A549 (cell line): Measurements from ENCODE around the gene SERPINE1. TPM values are rescaled to one million over a fixed set of nuclear protein-coding genes. Genes with fewer than 3 reads are reported as not detected.

Experiments used
- ATAC-seq, 2 experiments: fragments of 200-7000 bp in 1 of 2; fragments of >200 bp in 1 of 2; cut with Nextera tagmentation in 1 of 2; cut with Tn5 transposase in 1 of 2; 3 replicates each; pipeline versions ENCODE4 v1.8.0 to v1.9.1; 2018 to 2020; ENCODE audit warnings: mild to moderate bottlenecking in 1 of 2, moderate library complexity in 1 of 2
- CTCF ChIA-PET: fragments of 300-600 bp; sonication (Branson Sonifier 250); formaldehyde crosslinking; extraction: SDS; loops from one replicate; lab custom pipeline; 2021; ENCODE audit warnings: antibody characterized with exemption, inconsistent platforms; lab: Yijun Ruan, JAX
- POLR2A ChIA-PET: fragments of 350-600 bp; formaldehyde crosslinking; extraction: SDS; loops from one replicate; lab custom pipeline; 2021; ENCODE audit warnings: antibody characterized with exemption, inconsistent platforms; lab: Yijun Ruan, JAX
- DNase-seq, 2 experiments: peaks; one replicate each; pipeline versions ENCODE4 v3.0.0 to v3.0.0-alpha.2; 2011 to 2016; ENCODE audit warnings: low read depth in 1 of 2, low spot score in 1 of 2
- FAIRE-seq: peaks from 2 replicates; lab custom pipeline; 2011; peaks lifted over from hg19 to GRCh38; lab: Jason Lieb, UNC
- H3K27ac ChIP-seq, 2 experiments: fragments of >200 bp; sonication (Bioruptor Twin); formaldehyde crosslinking; 3 replicates each; pipeline ENCODE4 v1.5.1; 2016 to 2017
- H3K4me1 ChIP-seq: fragments of >200 bp; sonication (Bioruptor Twin); formaldehyde crosslinking; 3 replicates; pipeline ENCODE4 v1.6.1; 2016
- H3K4me2 ChIP-seq: fragments of >200 bp; sonication (Bioruptor Twin); formaldehyde crosslinking; 3 replicates; pipeline ENCODE4 v1.6.1; 2016
- H3K4me3 ChIP-seq: fragments of >200 bp; sonication (Bioruptor Twin); formaldehyde crosslinking; 3 replicates; pipeline ENCODE4 v1.5.1; 2016
- H3K9me3 ChIP-seq: fragments of >200 bp; sonication (Bioruptor Twin); formaldehyde crosslinking; 3 replicates; pipeline ENCODE4 v1.6.1; 2016
- BHLHE40 ChIP-seq: IDR thresholded peaks from 2 replicates; pipeline ENCODE4 v1.6.1; 2012; ENCODE audit warnings: low read depth, low read length, inconsistent platforms
- CBX2 ChIP-seq: fragments of 200-600 bp; sonication (generic); IDR thresholded peaks from 2 replicates; pipeline ENCODE4 v1.6.1; 2016; ENCODE audit warnings: low read depth, mild to moderate bottlenecking, borderline replicate concordance
- EHMT2 ChIP-seq: fragments of 200-600 bp; sonication (generic); IDR thresholded peaks from 2 replicates; pipeline ENCODE4 v1.6.1; 2016; ENCODE audit warnings: antibody characterized with exemption, low read depth, mild to moderate bottlenecking, moderate library complexity
- GATA3 ChIP-seq: IDR thresholded peaks from 2 replicates; pipeline ENCODE4 v1.6.1; 2012; ENCODE audit warnings: borderline replicate concordance
- HEYL ChIP-seq: fragments of 250-450 bp; sonication (Bioruptor Pico); IDR thresholded peaks from 2 replicates; pipeline ENCODE4 v1.8.0; 2021; ENCODE audit warnings: mild to moderate bottlenecking, moderate library complexity
- HOXA7 ChIP-seq: fragments of 250-450 bp; sonication (Bioruptor Pico); IDR thresholded peaks from 2 replicates; pipeline ENCODE4 v1.5.0; 2020; ENCODE audit warnings: mild to moderate bottlenecking, moderate library complexity
- HOXB5 ChIP-seq: fragments of 250-450 bp; sonication (Bioruptor Pico); IDR thresholded peaks from 2 replicates; pipeline ENCODE4 v1.5.0; 2020; ENCODE audit warnings: mild to moderate bottlenecking, moderate library complexity
- KDM5A ChIP-seq: fragments of 200-600 bp; sonication (generic); IDR thresholded peaks from 2 replicates; pipeline ENCODE4 v1.6.1; 2016; ENCODE audit warnings: antibody characterized with exemption, mild to moderate bottlenecking
- MAZ ChIP-seq: fragments of 150-350 bp; IDR thresholded peaks from 2 replicates; pipeline ENCODE4 v1.6.1; 2014; ENCODE audit warnings: antibody characterized with exemption, low read depth, low read length, borderline replicate concordance
- NR3C1 ChIP-seq: fragments of >200 bp; sonication (Bioruptor Twin); formaldehyde crosslinking; IDR thresholded peaks from 3 replicates; pipeline ENCODE4 v1.6.1; 2017
- POLR2AphosphoS2 ChIP-seq: conservative IDR thresholded peaks from 2 replicates; pipeline ENCODE4 v1.6.1; 2012; ENCODE audit warnings: low read length, improper control_type of control experiment, inconsistent platforms
- RARB ChIP-seq: fragments of 250-450 bp; sonication (Bioruptor Pico); IDR thresholded peaks from 2 replicates; pipeline ENCODE4 v1.8.0; 2021; ENCODE audit warnings: mild to moderate bottlenecking, moderate library complexity
- RFX5 ChIP-seq: fragments of 450-650 bp; IDR thresholded peaks from 2 replicates; pipeline ENCODE4 v1.7.1; 2014; ENCODE audit warnings: antibody characterized with exemption, mild to moderate bottlenecking, moderate library complexity
- SMC3 ChIP-seq: fragments of >200 bp; sonication (Bioruptor Twin); formaldehyde crosslinking; IDR thresholded peaks from 3 replicates; pipeline ENCODE4 v1.6.1; 2018; ENCODE audit warnings: inconsistent platforms
- TFCP2L1 ChIP-seq: fragments of 250-450 bp; sonication (Bioruptor Pico); IDR thresholded peaks from 2 replicates; pipeline ENCODE4 v1.5.0; 2021; ENCODE audit warnings: mild to moderate bottlenecking
- TP53 ChIP-seq: fragments of 250-450 bp; sonication (Bioruptor Pico); IDR thresholded peaks from 2 replicates; pipeline ENCODE4 v1.5.0; 2021; ENCODE audit warnings: mild to moderate bottlenecking, moderate library complexity
- ZFP36 ChIP-seq: fragments of 450-650 bp; IDR thresholded peaks from 2 replicates; pipeline ENCODE4 v1.6.1; 2014; ENCODE audit warnings: borderline replicate concordance; ENCODE audit not compliant: partially characterized antibody
- WGBS: methylation state at CpG from one replicate; pipeline ENCODE4 v1.1.6; 2017; ENCODE audit errors: missing lambda C conversion rate; 5-methylcytosine and 5-hydroxymethylcytosine counted together
- polyA plus RNA-seq, 4 experiments: library from polyadenylated mRNA; depleted of rRNA in 3 of 4; stranded (reverse); fragments of >200 nt; fragmentation: RNase III in 1 of 4; extraction: RNeasy Plus Mini Kit Qiagen cat#74134 plus additional on column Dnase treatment in 1 of 4; gene quantifications; 2 replicates in 3 of 4; 3 replicates in 1 of 4; pipeline ENCODE4 v1.2.3, GENCODE V29; 2011 to 2017
- TF ChIP-seq, protein P1 (sequence below): fragments of 250-450 bp; sonication (Bioruptor Pico); IDR thresholded peaks from 2 replicates; pipeline ENCODE4 v1.5.0; 2021; ENCODE audit warnings: mild to moderate bottlenecking, moderate library complexity, borderline replicate concordance
- TF ChIP-seq, protein P2 (sequence below): fragments of >200 bp; sonication (Bioruptor Twin); formaldehyde crosslinking; IDR thresholded peaks from 3 replicates; pipeline ENCODE4 v1.5.1; 2016

Gene SERPINE1
- polyA plus RNA-seq, 2 of the 4 experiments (the other 2 are of a cell fraction): 286 to 355 TPM

DNA sequence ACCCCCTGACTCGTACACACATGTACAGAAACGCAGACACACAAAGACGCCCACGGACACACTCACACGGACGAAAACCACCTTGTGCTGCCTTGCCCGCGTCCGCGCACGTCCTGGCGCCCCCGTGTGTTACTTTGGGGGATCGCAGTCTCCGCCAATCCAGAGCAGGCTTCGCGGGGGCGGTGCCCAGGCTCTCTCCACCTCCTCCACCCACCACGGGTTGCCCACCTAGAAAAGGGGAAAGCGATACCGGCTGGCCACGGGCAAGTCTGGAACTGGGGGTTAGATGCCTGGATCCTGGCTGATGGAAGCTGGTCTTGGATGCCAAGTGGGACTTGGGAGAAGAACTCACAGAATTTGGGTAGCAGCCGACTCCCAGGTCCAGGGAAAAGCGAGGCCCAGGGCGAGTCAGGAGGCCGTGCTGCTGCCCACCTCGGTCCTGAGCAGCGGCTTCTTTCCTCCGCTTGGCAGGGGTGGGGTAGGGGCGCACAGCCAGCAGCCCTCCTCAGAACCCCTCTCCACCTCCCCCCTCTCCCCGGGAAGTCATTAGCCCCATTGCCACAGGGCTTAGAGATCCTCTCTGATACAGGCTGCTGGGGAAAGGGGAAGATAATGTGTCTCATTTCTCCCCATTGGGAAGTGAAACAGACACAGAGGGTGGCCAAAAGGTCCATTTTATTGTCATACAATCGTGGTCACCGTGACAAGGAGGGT lies 43.1 kb downstream of the SERPINE1 start (continued):
- TF ChIP-seq, protein P1, sequence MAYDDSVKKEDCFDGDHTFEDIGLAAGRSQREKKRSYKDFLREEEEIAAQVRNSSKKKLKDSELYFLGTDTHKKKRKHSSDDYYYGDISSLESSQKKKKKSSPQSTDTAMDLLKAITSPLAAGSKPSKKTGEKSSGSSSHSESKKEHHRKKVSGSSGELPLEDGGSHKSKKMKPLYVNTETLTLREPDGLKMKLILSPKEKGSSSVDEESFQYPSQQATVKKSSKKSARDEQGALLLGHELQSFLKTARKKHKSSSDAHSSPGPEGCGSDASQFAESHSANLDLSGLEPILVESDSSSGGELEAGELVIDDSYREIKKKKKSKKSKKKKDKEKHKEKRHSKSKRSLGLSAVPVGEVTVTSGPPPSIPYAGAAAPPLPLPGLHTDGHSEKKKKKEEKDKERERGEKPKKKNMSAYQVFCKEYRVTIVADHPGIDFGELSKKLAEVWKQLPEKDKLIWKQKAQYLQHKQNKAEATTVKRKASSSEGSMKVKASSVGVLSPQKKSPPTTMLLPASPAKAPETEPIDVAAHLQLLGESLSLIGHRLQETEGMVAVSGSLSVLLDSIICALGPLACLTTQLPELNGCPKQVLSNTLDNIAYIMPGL: no peak
- no peak for TF ChIP-seq RARB
- TF ChIP-seq HOXA7 (CRISPR knock-in tag): no peak
- TF ChIP-seq, protein P2, sequence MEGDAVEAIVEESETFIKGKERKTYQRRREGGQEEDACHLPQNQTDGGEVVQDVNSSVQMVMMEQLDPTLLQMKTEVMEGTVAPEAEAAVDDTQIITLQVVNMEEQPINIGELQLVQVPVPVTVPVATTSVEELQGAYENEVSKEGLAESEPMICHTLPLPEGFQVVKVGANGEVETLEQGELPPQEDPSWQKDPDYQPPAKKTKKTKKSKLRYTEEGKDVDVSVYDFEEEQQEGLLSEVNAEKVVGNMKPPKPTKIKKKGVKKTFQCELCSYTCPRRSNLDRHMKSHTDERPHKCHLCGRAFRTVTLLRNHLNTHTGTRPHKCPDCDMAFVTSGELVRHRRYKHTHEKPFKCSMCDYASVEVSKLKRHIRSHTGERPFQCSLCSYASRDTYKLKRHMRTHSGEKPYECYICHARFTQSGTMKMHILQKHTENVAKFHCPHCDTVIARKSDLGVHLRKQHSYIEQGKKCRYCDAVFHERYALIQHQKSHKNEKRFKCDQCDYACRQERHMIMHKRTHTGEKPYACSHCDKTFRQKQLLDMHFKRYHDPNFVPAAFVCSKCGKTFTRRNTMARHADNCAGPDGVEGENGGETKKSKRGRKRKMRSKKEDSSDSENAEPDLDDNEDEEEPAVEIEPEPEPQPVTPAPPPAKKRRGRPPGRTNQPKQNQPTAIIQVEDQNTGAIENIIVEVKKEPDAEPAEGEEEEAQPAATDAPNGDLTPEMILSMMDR: peak; percentile 85
- TF ChIP-seq, all 56 proteins: peak for 4

DNA sequence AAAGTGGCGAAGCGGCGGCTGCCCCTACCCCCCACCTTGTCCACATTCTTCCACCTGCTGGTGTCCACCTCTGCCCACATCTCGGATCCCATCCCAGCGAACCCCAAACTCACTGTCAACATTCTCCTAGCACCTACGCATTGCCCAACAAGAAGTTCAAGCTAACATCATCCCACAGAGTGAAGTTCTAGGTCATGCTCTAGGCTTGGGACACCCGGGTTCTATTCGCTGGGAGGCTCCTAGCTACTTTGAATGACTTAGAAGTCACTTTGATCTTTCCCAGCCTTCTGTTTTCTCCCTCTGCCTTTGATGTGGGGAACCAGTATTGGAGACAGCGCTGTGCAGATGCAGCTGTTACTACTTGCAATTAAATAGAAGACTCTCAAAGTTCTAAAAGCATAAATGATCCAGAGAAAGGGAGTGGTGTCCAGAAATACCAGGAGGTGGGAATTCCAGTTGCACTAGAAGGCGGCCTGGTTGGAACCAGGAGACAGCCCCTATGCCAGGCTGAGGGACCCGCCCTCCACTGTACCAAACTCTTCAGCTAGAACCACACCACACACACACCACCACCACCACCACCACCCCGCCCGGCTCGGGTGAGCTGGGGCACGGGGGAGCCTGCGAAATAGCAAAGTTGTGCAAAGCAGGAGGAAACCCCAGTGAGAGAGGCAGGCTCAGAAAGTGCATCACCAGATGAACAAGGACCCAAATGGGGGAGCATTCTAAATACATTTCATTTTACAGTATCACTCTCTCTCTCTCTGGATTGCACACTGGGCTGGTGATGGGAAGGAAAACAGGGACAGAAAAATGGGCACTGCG lies 43.9 kb downstream of the SERPINE1 start:
- peak overlapping the region; percentile 21; the same call in 1 of the 3 replicates for H3K4me3 ChIP-seq
- no peak for TF ChIP-seq ZFP36
- no peak for TF ChIP-seq KDM5A
- no peak for TF ChIP-seq NR3C1
- no peak for TF ChIP-seq BHLHE40
- no peak for TF ChIP-seq EHMT2
- TF ChIP-seq TP53 (CRISPR knock-in tag): no peak
- no peak for TF ChIP-seq HOXB5
- no peak for TF ChIP-seq CBX2
- no peak for TF ChIP-seq TFCP2L1 (CRISPR knock-in tag)
- no peak for TF ChIP-seq MAZ
- TF ChIP-seq POLR2AphosphoS2: no peak
- TF ChIP-seq GATA3: no peak
- TF ChIP-seq RFX5: no peak
- H3K27ac ChIP-seq: no peak overlapping the region
- FAIRE-seq (no peak), DNase-seq (no peak), ATAC-seq (no peak)
- peak overlapping the region; percentile 98 for H3K4me2 ChIP-seq
- peaks cover 78% of the 10 kb centered on the region for H3K4me1 ChIP-seq
- no peaks in the 10 kb centered on the region for H3K9me3 ChIP-seq
- WGBS: 13% methylated on average over 17 of the region's 17 CpGs
- ChIA-PET POLR2A (no interaction called here), CTCF (interaction anchor here (0.5 to 3.1 kb wide), 32 partner anchors 9 to 277 kb away, joined by 3 to 56 read pairs (median 4); partner anchors contain the start of genes AP1S1 and NAT16)

- ChIA-PET CTCF (interaction anchor here (0.6 to 3.1 kb wide), 20 partner anchors 10 to 277 kb away, joined by 3 to 56 read pairs (median 6); partner anchors contain the start of genes AP1S1 and PLOD3), POLR2A (no interaction called here)
- Histone ChIP-seq H3K9me3 (no peaks in the 10 kb centered on the region), H3K4me3 (peak overlapping the region; percentile 6; the same call in 1 of the 3 replicates), H3K27ac (no peak overlapping the region), H3K4me1 (peaks cover 71% of the 10 kb centered on the region), H3K4me2 (peak overlapping the region; percentile 97; the same call in 2 of the 3 replicates)
- WGBS: 14% methylated on average over 13 of the region's 13 CpGs
- no peak for ATAC-seq
- FAIRE-seq: no peak
- DNase-seq: no peak
- TF ChIP-seq SMC3 (0 out of 3 replicates have a peak, but pooled peaks have one; percentile 17), CBX2 (no peak), MAZ (no peak), EHMT2 (no peak), HEYL (CRISPR knock-in tag) (no peak)
Measured at GRCh38 chr7:101171442-101171837, 44.5 kb downstream of the SERPINE1 start.
